ENCODE results near the gene ALOX12.

Gene ALOX12

GRCh38 chr17:7002288-7003047 is 6.6 kb downstream of the ALOX12 start:
- DNase-seq (ENCODE audit: low spot score): no peak

- no peak for DNase-seq (ENCODE audit: low spot score)
Observed at GRCh38 chr17:7003745-7004144, 7.9 kb downstream of the ALOX12 start.

GRCh38 chr17:7004398-7005253 is 8.8 kb downstream of the ALOX12 start:
- peak; percentile 75 for DNase-seq (ENCODE audit: low spot score)

GRCh38 chr17:7005716-7006115 is 9.9 kb downstream of the ALOX12 start:
- no peak for DNase-seq (ENCODE audit: low spot score)

- DNase-seq (ENCODE audit: low spot score): no peak
Observed at GRCh38 chr17:7007143-7007542, 11.3 kb downstream of the ALOX12 start.

- no peak for DNase-seq (ENCODE audit: low spot score)
Observed at GRCh38 chr17:7010523-7010922, 14.7 kb downstream of the ALOX12 start.

GRCh38 chr17:7011415-7011814 is 15.6 kb downstream of the ALOX12 start:
- DNase-seq (ENCODE audit: low spot score): no peak

GRCh38 chr17:7011942-7012254 is 16.0 kb downstream of the ALOX12 start:
- DNase-seq (ENCODE audit: low spot score): no peak

GRCh38 chr17:7014261-7014994 is 18.6 kb downstream of the ALOX12 start:
- DNase-seq (ENCODE audit: low spot score): peak; percentile 94

- no peak for DNase-seq (ENCODE audit: low spot score)
Observed at GRCh38 chr17:7014995-7015958, 19.4 kb downstream of the ALOX12 start.

- no peak for DNase-seq (ENCODE audit: low spot score)
Observed at GRCh38 chr17:7016418-7016817, 20.6 kb downstream of the ALOX12 start.

- DNase-seq (ENCODE audit: low spot score): no peak
Observed at GRCh38 chr17:7016886-7017826, 21.3 kb downstream of the ALOX12 start.

- DNase-seq (ENCODE audit: low spot score): no peak
Observed at GRCh38 chr17:7017827-7018200, 22.0 kb downstream of the ALOX12 start.

GRCh38 chr17:7018331-7018964 is 22.6 kb downstream of the ALOX12 start:
- DNase-seq (ENCODE audit: low spot score): no peak

GRCh38 chr17:7019367-7019766 is 23.5 kb downstream of the ALOX12 start:
- DNase-seq (ENCODE audit: low spot score): no peak

GRCh38 chr17:7019839-7020519 is 24.1 kb downstream of the ALOX12 start:
- DNase-seq (ENCODE audit: low spot score): peak; percentile 72

- no peak for DNase-seq (ENCODE audit: low spot score)
Observed at GRCh38 chr17:7020894-7021664, 25.2 kb downstream of the ALOX12 start.

- DNase-seq (ENCODE audit: low spot score): peak; percentile 89
Observed at GRCh38 chr17:7021993-7022778, 26.3 kb downstream of the ALOX12 start.

Data from iPS-NIHi11 (cell line).